ENCODE data around the gene CEBPE. TPM values are rescaled to one million over a fixed set of nuclear protein-coding genes. Genes with fewer than 3 reads are reported as not detected.

The CEBPE gene
- total RNA-seq, 1 donor from 2014 or later: not detected

- no peaks in the 10 kb centered on the region for H3K27me3 ChIP-seq (ENCODE audit: insufficient read depth, low read length)
Observed at GRCh38 chr14:23103581-23103980, 15.5 kb downstream of the CEBPE start.

GRCh38 chr14:23102801-23103200 lies 16.3 kb downstream of the CEBPE start:
- Mint-ChIP-seq H3K36me3 (ENCODE audit: low read depth, unreplicated experiment) (peaks cover 16% of the 10 kb centered on the region), H3K4me1 (ENCODE audit: low read depth, unreplicated experiment) (peaks cover 4% of the 10 kb centered on the region), H3K27ac (ENCODE audit: unreplicated experiment) (no peak overlapping the region), H3K4me3 (ENCODE audit: unreplicated experiment) (no peak overlapping the region), H3K9me3 (ENCODE audit: unreplicated experiment) (no peaks in the 10 kb centered on the region), H3K27me3 (ENCODE audit: low read depth, unreplicated experiment) (peaks cover 3% of the 10 kb centered on the region)
- H3K27ac ChIP-seq (ENCODE audit: low read depth, low read length): no peak overlapping the region
- no peaks in the 10 kb centered on the region for H3K27me3 ChIP-seq (ENCODE audit: insufficient read depth, low read length)
- H3K4me2 ChIP-seq (ENCODE audit: low read length): no peak overlapping the region
- peaks cover 16% of the 10 kb centered on the region for H3K79me2 ChIP-seq (ENCODE audit: insufficient read depth, low read length)
- no peak overlapping the region for H3K4me3 ChIP-seq (ENCODE audit: insufficient read depth, low read depth, low read length)
- H3K9me3 ChIP-seq (ENCODE audit: insufficient read depth, low read depth, low read length): no peaks in the 10 kb centered on the region
- no peak for FAIRE-seq
- H3K36me3 ChIP-seq (ENCODE audit: insufficient read depth, low read length): peaks cover 11% of the 10 kb centered on the region
- peaks cover 36% of the 10 kb centered on the region for H4K20me1 ChIP-seq (ENCODE audit: insufficient read depth, low read length)
- no peak for DNase-seq (ENCODE audit: low read depth)
- H2AFZ ChIP-seq (ENCODE audit: low read depth, low read length): no peak overlapping the region
- H3K9ac ChIP-seq (ENCODE audit: low read length): no peak overlapping the region
- no peak for TF ChIP-seq EZH2 (IDR thresholded peaks at IDR 0.05; ENCODE audit: insufficient read depth, low read length)
- TF ChIP-seq, protein P1, sequence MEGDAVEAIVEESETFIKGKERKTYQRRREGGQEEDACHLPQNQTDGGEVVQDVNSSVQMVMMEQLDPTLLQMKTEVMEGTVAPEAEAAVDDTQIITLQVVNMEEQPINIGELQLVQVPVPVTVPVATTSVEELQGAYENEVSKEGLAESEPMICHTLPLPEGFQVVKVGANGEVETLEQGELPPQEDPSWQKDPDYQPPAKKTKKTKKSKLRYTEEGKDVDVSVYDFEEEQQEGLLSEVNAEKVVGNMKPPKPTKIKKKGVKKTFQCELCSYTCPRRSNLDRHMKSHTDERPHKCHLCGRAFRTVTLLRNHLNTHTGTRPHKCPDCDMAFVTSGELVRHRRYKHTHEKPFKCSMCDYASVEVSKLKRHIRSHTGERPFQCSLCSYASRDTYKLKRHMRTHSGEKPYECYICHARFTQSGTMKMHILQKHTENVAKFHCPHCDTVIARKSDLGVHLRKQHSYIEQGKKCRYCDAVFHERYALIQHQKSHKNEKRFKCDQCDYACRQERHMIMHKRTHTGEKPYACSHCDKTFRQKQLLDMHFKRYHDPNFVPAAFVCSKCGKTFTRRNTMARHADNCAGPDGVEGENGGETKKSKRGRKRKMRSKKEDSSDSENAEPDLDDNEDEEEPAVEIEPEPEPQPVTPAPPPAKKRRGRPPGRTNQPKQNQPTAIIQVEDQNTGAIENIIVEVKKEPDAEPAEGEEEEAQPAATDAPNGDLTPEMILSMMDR (IDR thresholded peaks at IDR 0.05; ENCODE audit: insufficient read depth, low read depth, low read length): no peak
- no peaks in the 10 kb centered on the region for H3K4me1 ChIP-seq (ENCODE audit: insufficient read depth, low read length)

More at GRCh38 chr14:23103581-23103980, 15.5 kb downstream of the CEBPE start:
- no peak overlapping the region for H3K27ac ChIP-seq (ENCODE audit: low read depth, low read length)
- peaks cover 10% of the 10 kb centered on the region for H3K36me3 Mint-ChIP-seq (ENCODE audit: low read depth, unreplicated experiment)
- no peak overlapping the region for H3K4me3 ChIP-seq (ENCODE audit: insufficient read depth, low read depth, low read length)
- no peaks in the 10 kb centered on the region for H3K4me1 ChIP-seq (ENCODE audit: insufficient read depth, low read length)
- no peak overlapping the region for H3K4me2 ChIP-seq (ENCODE audit: low read length)
- DNase-seq (ENCODE audit: low read depth) (no peak), FAIRE-seq (no peak)
- no peak overlapping the region for H3K4me3 Mint-ChIP-seq (ENCODE audit: unreplicated experiment)
- H3K9me3 ChIP-seq (ENCODE audit: insufficient read depth, low read depth, low read length): no peaks in the 10 kb centered on the region
- no peak overlapping the region for H3K27ac Mint-ChIP-seq (ENCODE audit: unreplicated experiment)
- H2AFZ ChIP-seq (ENCODE audit: low read depth, low read length): no peak overlapping the region
- no peak overlapping the region for H3K9ac ChIP-seq (ENCODE audit: low read length)
- peaks cover 4% of the 10 kb centered on the region for H3K36me3 ChIP-seq (ENCODE audit: insufficient read depth, low read length)
- peaks cover 28% of the 10 kb centered on the region for H4K20me1 ChIP-seq (ENCODE audit: insufficient read depth, low read length)
- TF ChIP-seq, protein P1 (IDR thresholded peaks at IDR 0.05; ENCODE audit: insufficient read depth, low read depth, low read length): no peak
- no peak for TF ChIP-seq EZH2 (IDR thresholded peaks at IDR 0.05; ENCODE audit: insufficient read depth, low read length)
- peaks cover 8% of the 10 kb centered on the region for H3K79me2 ChIP-seq (ENCODE audit: insufficient read depth, low read length)
- peaks cover 3% of the 10 kb centered on the region for H3K27me3 Mint-ChIP-seq (ENCODE audit: low read depth, unreplicated experiment)
- no peaks in the 10 kb centered on the region for H3K4me1 Mint-ChIP-seq (ENCODE audit: low read depth, unreplicated experiment)
- no peaks in the 10 kb centered on the region for H3K9me3 Mint-ChIP-seq (ENCODE audit: unreplicated experiment)

DNA sequence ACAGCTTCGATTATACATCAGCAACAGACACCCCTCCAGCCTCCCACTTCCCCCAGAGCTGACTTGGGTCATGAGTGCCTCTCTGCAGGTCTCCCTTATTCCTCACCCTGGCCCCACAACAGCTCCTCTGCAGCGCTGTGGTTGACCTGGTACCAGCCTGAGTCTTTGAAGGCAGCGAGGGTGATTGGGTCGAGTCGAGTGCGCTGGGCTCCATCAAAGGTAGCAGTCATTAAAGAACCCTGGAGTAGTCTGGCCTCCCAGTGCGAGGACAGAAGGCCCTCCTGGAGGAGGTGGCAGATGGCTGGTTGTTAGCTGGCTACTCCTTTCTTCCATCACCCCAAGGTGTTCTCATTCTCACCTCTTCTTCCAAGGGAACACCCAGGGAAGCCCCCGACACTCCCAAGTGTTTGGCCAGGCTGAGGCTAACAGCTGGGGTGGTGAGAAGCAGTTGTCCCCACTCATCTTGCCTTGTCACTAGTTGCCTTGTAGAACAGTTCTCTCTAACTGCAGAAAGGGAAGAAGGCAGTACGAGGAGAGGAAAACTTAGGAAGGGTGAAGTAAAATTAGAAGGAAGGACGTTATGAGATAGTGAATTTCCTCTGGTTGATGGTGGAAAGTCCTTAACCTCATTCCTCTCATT lies 16.9 kb downstream of the CEBPE start:
- Histone ChIP-seq H3K27ac (ENCODE audit: low read depth, low read length) (no peak overlapping the region), H3K27me3 (ENCODE audit: insufficient read depth, low read length) (no peaks in the 10 kb centered on the region), H3K36me3 (ENCODE audit: insufficient read depth, low read length) (peaks cover 12% of the 10 kb centered on the region), H3K4me2 (ENCODE audit: low read length) (no peak overlapping the region), H3K4me1 (ENCODE audit: insufficient read depth, low read length) (peaks cover under 1% of the 10 kb centered on the region), H3K79me2 (ENCODE audit: insufficient read depth, low read length) (peaks cover 23% of the 10 kb centered on the region), H3K9ac (ENCODE audit: low read length) (no peak overlapping the region), H2AFZ (ENCODE audit: low read depth, low read length) (no peak overlapping the region), H3K9me3 (ENCODE audit: insufficient read depth, low read depth, low read length) (no peaks in the 10 kb centered on the region), H3K4me3 (ENCODE audit: insufficient read depth, low read depth, low read length) (no peak overlapping the region), H4K20me1 (ENCODE audit: insufficient read depth, low read length) (peaks cover 43% of the 10 kb centered on the region)
- peaks cover 11% of the 10 kb centered on the region for H3K4me1 Mint-ChIP-seq (ENCODE audit: low read depth, unreplicated experiment)
- peaks cover 22% of the 10 kb centered on the region for H3K36me3 Mint-ChIP-seq (ENCODE audit: low read depth, unreplicated experiment)
- H3K4me3 Mint-ChIP-seq (ENCODE audit: unreplicated experiment): no peak overlapping the region
- no peak for FAIRE-seq
- H3K9me3 Mint-ChIP-seq (ENCODE audit: unreplicated experiment): no peaks in the 10 kb centered on the region
- TF ChIP-seq, protein P1 (IDR thresholded peaks at IDR 0.05; ENCODE audit: insufficient read depth, low read depth, low read length): no peak
- no peak for TF ChIP-seq EZH2 (IDR thresholded peaks at IDR 0.05; ENCODE audit: insufficient read depth, low read length)
- H3K27me3 Mint-ChIP-seq (ENCODE audit: low read depth, unreplicated experiment): peaks cover 3% of the 10 kb centered on the region
- H3K27ac Mint-ChIP-seq (ENCODE audit: unreplicated experiment): no peak overlapping the region
- no peak for DNase-seq (ENCODE audit: low read depth)

All from astrocyte (in vitro differentiated cells and primary cell).